HepG2 (cell line): ENCODE measurements around the gene SIK1. TPM values are rescaled to one million over a fixed set of nuclear protein-coding genes. Genes with fewer than 3 reads are reported as not detected.

Source experiments
- ATAC-seq: fragments of 200-7000 bp; cut with Tn5 transposase; 3 replicates; pipeline ENCODE4 v1.9.1; 2020; ENCODE audit warnings: mild to moderate bottlenecking, moderate library complexity
- BruUV-seq: library from RNA; stranded (reverse); fragments of 400-500 nt; replicated peaks from 2 replicates; lab custom pipeline; 2021; lab: Mats Ljungman, UMichigan
- CTCF ChIA-PET: fragments of 300-600 bp; formaldehyde crosslinking; extraction: SDS; loops from one replicate; lab custom pipeline; 2021; ENCODE audit warnings: low total read pairs, inconsistent platforms, low intra/inter-chr PET ratio; lab: Yijun Ruan, JAX
- POLR2A ChIA-PET: fragments of 350-600 bp; sonication (Branson Sonifier 250); formaldehyde crosslinking; loops from one replicate; lab custom pipeline; 2020; ENCODE audit warnings: antibody characterized with exemption, inconsistent platforms; lab: Yijun Ruan, JAX
- DNase-seq: peaks from one replicate; pipeline ENCODE4 v3.0.0-alpha.2; 2015; ENCODE audit warnings: low spot score
- FAIRE-seq: peaks from 3 replicates; lab custom pipeline; 2011; peaks lifted over from hg19 to GRCh38; lab: Jason Lieb, UNC
- H2AFZ ChIP-seq: one replicate; pipeline ENCODE4 v1.6.1; 2011; ENCODE audit warnings: low read length, inconsistent platforms
- H3K27ac ChIP-seq: fragments of 300-600 bp; 3 replicates; pipeline ENCODE4 v1.8.0; 2011; ENCODE audit warnings: mixed run types, mild to moderate bottlenecking, mixed read lengths, low read length, inconsistent platforms; ENCODE audit not compliant: insufficient read depth; ENCODE audit errors: extremely low read length
- H3K27me3 ChIP-seq, 2 experiments: fragments of 200-600 bp in 1 of 2; 2 replicates in 1 of 2; 3 replicates in 1 of 2; pipeline versions ENCODE4 v1.6.0 to v1.8.0; 2011; ENCODE audit warnings: low read length in 2 of 2, mild to moderate bottlenecking in 2 of 2, moderate library complexity in 2 of 2, inconsistent platforms in 1 of 2; ENCODE audit not compliant: insufficient read depth in 2 of 2, control insufficient read depth in 1 of 2
- H3K36me3 ChIP-seq, 2 experiments: fragments of 200-600 bp in 1 of 2; replicated peaks in 1 of 2; 2 replicates in 1 of 2; 3 replicates in 1 of 2; pipeline versions ENCODE4 v1.5.1 to v1.8.0; 2011; ENCODE audit warnings: low read length in 2 of 2, inconsistent platforms in 1 of 2; ENCODE audit not compliant: insufficient read depth in 2 of 2, control insufficient read depth in 1 of 2
- H3K4me1 ChIP-seq: 2 replicates; pipeline ENCODE4 v1.5.1; 2012; ENCODE audit warnings: low read length, inconsistent platforms; ENCODE audit not compliant: insufficient read depth
- H3K4me2 ChIP-seq: 2 replicates; pipeline ENCODE4 v1.6.0; 2011; ENCODE audit warnings: low read depth, low read length, inconsistent platforms
- H3K4me3 ChIP-seq, 3 experiments: fragments of 200-600 bp in 1 of 3; sonication (generic), shearing (Covaris generic) in 1 of 3; replicated peaks in 1 of 3; 2 replicates each; pipeline ENCODE4 v1.5.1; 2011 to 2016; ENCODE audit warnings: low read length in 3 of 3, inconsistent platforms in 2 of 3, low read depth in 2 of 3, mild to moderate bottlenecking in 2 of 3, control low read depth in 1 of 3, mixed read lengths in 1 of 3; ENCODE audit not compliant: insufficient read depth in 1 of 3
- H3K79me2 ChIP-seq: one replicate; pipeline ENCODE4 v1.6.1; 2011; ENCODE audit warnings: low read length, inconsistent platforms; ENCODE audit not compliant: insufficient read depth
- H3K9ac ChIP-seq: 2 replicates; pipeline ENCODE4 v1.6.0; 2011; ENCODE audit warnings: mild to moderate bottlenecking, low read depth, low read length, inconsistent platforms; ENCODE audit not compliant: insufficient read depth
- H3K9me3 ChIP-seq: 2 replicates; pipeline ENCODE4 v1.5.1; 2012; ENCODE audit warnings: mild to moderate bottlenecking, low read length
- H4K20me1 ChIP-seq: 2 replicates; pipeline ENCODE4 v1.6.0; 2011; ENCODE audit warnings: inconsistent platforms, mild to moderate bottlenecking, low read length, moderate library complexity; ENCODE audit not compliant: insufficient read depth
- AGO2 ChIP-seq: fragments of 200-400 bp; formaldehyde crosslinking; optimal IDR thresholded peaks from 2 replicates; pipeline ENCODE3; 2017; ENCODE audit warnings: mild to moderate bottlenecking, low read depth, low read length, moderate library complexity
- ATF3 ChIP-seq: sonication (generic); formaldehyde crosslinking; IDR thresholded peaks from 2 replicates; pipeline ENCODE4 v1.4.0; 2020; ENCODE audit warnings: missing genetic modification reagents
- BRD4 ChIP-seq: sonication (generic); formaldehyde crosslinking; IDR thresholded peaks from 2 replicates; pipeline ENCODE4 v1.4.0; 2020; ENCODE audit warnings: missing genetic modification reagents
- FOXK2 ChIP-seq: fragments of 450-650 bp; IDR thresholded peaks from 2 replicates; pipeline ENCODE4 v1.6.1; 2016
- MTA1 ChIP-seq: sonication (generic); formaldehyde crosslinking; IDR thresholded peaks from 2 replicates; pipeline ENCODE4 v1.4.0; 2020; ENCODE audit warnings: missing genetic modification reagents, mild to moderate bottlenecking, borderline replicate concordance
- NKX3-1 ChIP-seq: sonication (generic); formaldehyde crosslinking; IDR thresholded peaks from 2 replicates; pipeline ENCODE4 v1.5.0; 2020; ENCODE audit warnings: missing genetic modification reagents
- ONECUT2 ChIP-seq: sonication (generic); formaldehyde crosslinking; IDR thresholded peaks from 2 replicates; pipeline ENCODE4 v1.4.0; 2020; ENCODE audit warnings: missing genetic modification reagents
- POLR2A ChIP-seq, 2 experiments: IDR thresholded peaks; 2 replicates each; pipeline ENCODE4 v1.6.1; 2011; ENCODE audit warnings: low read depth in 2 of 2, low read length in 2 of 2, mild to moderate bottlenecking in 1 of 2, moderate library complexity in 1 of 2; ENCODE audit not compliant: insufficient read depth in 1 of 2
- RFX3 ChIP-seq: IDR thresholded peaks from 2 replicates; pipeline ENCODE4 v1.6.1; 2016; ENCODE audit warnings: missing biosample characterization, missing genetic modification reagents
- STAT5B ChIP-seq: sonication (generic); formaldehyde crosslinking; IDR thresholded peaks from 2 replicates; pipeline ENCODE4 v1.4.0; 2020; ENCODE audit warnings: missing genetic modification reagents
- TARDBP ChIP-seq: sonication (generic); formaldehyde crosslinking; IDR thresholded peaks from 2 replicates; pipeline ENCODE4 v1.8.0; 2022; ENCODE audit warnings: mild to moderate bottlenecking, missing genetic modification reagents
- ZBTB39 ChIP-seq: sonication (generic); formaldehyde crosslinking; IDR thresholded peaks from 2 replicates; pipeline ENCODE4 v1.5.0; 2020; ENCODE audit warnings: missing genetic modification reagents
- ZNF251 ChIP-seq: sonication (generic); formaldehyde crosslinking; IDR thresholded peaks from 2 replicates; pipeline ENCODE4 v1.9.0; 2021; ENCODE audit warnings: mild to moderate bottlenecking, missing genetic modification reagents
- ZNF879 ChIP-seq: sonication (generic); formaldehyde crosslinking; IDR thresholded peaks from 2 replicates; pipeline ENCODE4 v1.8.1; 2023; ENCODE audit warnings: missing genetic modification reagents
- ZSCAN25 ChIP-seq: sonication (generic); formaldehyde crosslinking; IDR thresholded peaks from 2 replicates; pipeline ENCODE4 v1.8.0; 2022; ENCODE audit warnings: mild to moderate bottlenecking, missing genetic modification reagents
- WGBS: methylation state at CpG from one replicate; pipeline ENCODE4 v1.1.6; 2017; ENCODE audit warnings: low lambda C conversion rate; 5-methylcytosine and 5-hydroxymethylcytosine counted together
- in situ Hi-C: cut with HindIII; loops from 2 replicates; pipeline ENCODE4 v1.10.0; 2017; ENCODE audit warnings: low pct_unique_long_range_greater_than_20kb; ENCODE audit not compliant: extremely low pct_ligation_motif_present
- intact Hi-C: fragments of 100-400 bp; cut with micrococcal nuclease; formaldehyde crosslinking; loops from one replicate; pipeline ENCODE4 v1.10.0; 2022; ENCODE audit not compliant: unreplicated experiment
- polyA plus RNA-seq, 8 experiments: library from polyadenylated mRNA; depleted of rRNA in 3 of 8; stranded (reverse) in 7 of 8; unstranded in 1 of 8; fragments of >200 nt; fragmentation: Illumina TruSeq in 4 of 8; extraction: Trizol in 4 of 8; gene quantifications; 2 replicates each; pipeline versions ENCODE4 v1.2.1 to v1.2.3, GENCODE V29; 2011 to 2016; ENCODE audit warnings: low read depth in 4 of 8, missing spikeins in 1 of 8, mixed read lengths in 1 of 8; ENCODE audit not compliant: insufficient read depth in 1 of 8
- total RNA-seq, 5 experiments: library from RNA; depleted of rRNA; stranded (reverse); fragments of >200 nt; fragmentation: Illumina TruSeq; extraction: Trizol; gene quantifications; 2 replicates each; pipeline ENCODE4 v1.2.3, GENCODE V29; 2016; ENCODE audit warnings: low read depth in 1 of 5

SIK1 gene
- total and polyA plus RNA-seq, 2 of the 13 experiments (the other 11 are each of a cell fraction or from before 2014, with no cell fraction given) = 4.5 to 14.5 TPM

GRCh38 chr21:43371786-43372185, 55.1 kb downstream of the SIK1 start:
- no peak overlapping the region for H3K4me2 ChIP-seq
- H4K20me1 ChIP-seq = no peaks in the 10 kb centered on the region
- no peak overlapping the region for H2AFZ ChIP-seq
- intact Hi-C loops (no loop called here), in situ Hi-C loops (no loop called here)
- H3K4me3 ChIP-seq = no peak overlapping the region
- no peak overlapping the region for H3K9ac ChIP-seq
- TF ChIP-seq FOXK2 = no peak
- no peak for TF ChIP-seq NKX3-1 (CRISPR knock-in tag)
- TF ChIP-seq AGO2 = no peak
- TF ChIP-seq BRD4 = no peak
- no peak for TF ChIP-seq ZNF251 (CRISPR knock-in tag)
- TF ChIP-seq ATF3 (CRISPR knock-in tag) = no peak
- no peak for TF ChIP-seq ONECUT2
- no peak for TF ChIP-seq TARDBP (CRISPR knock-in tag)
- TF ChIP-seq MTA1 = no peak
- TF ChIP-seq ZNF879 (CRISPR knock-in tag) = no peak
- TF ChIP-seq RFX3 (CRISPR knock-in tag) = no peak
- TF ChIP-seq POLR2A (IDR thresholded peaks at IDR 0.05; ENCODE audit: insufficient read depth in 1 of 2, low read depth in 2 of 2, low read length in 2 of 2) = no peak
- TF ChIP-seq ZBTB39 (CRISPR knock-in tag) = no peak
- no peak for TF ChIP-seq ZSCAN25 (CRISPR knock-in tag)
- no peak for TF ChIP-seq STAT5B (CRISPR knock-in tag)
- no peaks in the 10 kb centered on the region for H3K79me2 ChIP-seq
- no peak for FAIRE-seq
- peaks cover 19% of the 10 kb centered on the region; the same call in 1 of the 2 replicates for H3K4me1 ChIP-seq
- peaks cover 15 to 88% of the 10 kb centered on the region in 2 experiments for H3K27me3 ChIP-seq
- ChIA-PET CTCF (no interaction called here), POLR2A (no interaction called here)
- no peaks in the 10 kb centered on the region for H3K9me3 ChIP-seq
- ATAC-seq = no peak
- DNase-seq = no peak
- no TSS peak for BruUV-seq
- WGBS = no CpG with 5 or more reads among the region's 9 CpGs
- H3K36me3 ChIP-seq = no peaks in the 10 kb centered on the region
- no peak overlapping the region for H3K27ac ChIP-seq
